ENCODE data around the gene ENOX1. TPM values are rescaled to one million over a fixed set of nuclear protein-coding genes. Genes with fewer than 3 reads are reported as not detected.

Gene ENOX1
- total RNA-seq, 2 donors from 2014 or later = 1.3 to 2.4 TPM

GRCh38 chr13:43221611-43222010 lies 565.2 kb downstream of the ENOX1 start:
- Histone ChIP-seq H3K9me3 (no peaks in the 10 kb centered on the region), H3K4me3 (no peak overlapping the region), H3K27me3 (no peaks in the 10 kb centered on the region), H3K4me1 (no peaks in the 10 kb centered on the region), H3K36me3 (no peaks in the 10 kb centered on the region), H3K27ac (no peak overlapping the region)
- DNase-seq (ENCODE audit: low spot score) = no peak
- TF ChIP-seq CTCF (IDR thresholded peaks at IDR 0.05) = no peak

- H3K36me3 ChIP-seq = no peaks in the 10 kb centered on the region
- H3K9me3 ChIP-seq = no peaks in the 10 kb centered on the region
- no peaks in the 10 kb centered on the region for H3K4me1 ChIP-seq
- H3K27me3 ChIP-seq = no peaks in the 10 kb centered on the region
- no peak for DNase-seq (ENCODE audit: low spot score)
- no peak overlapping the region for H3K27ac ChIP-seq
- no peak overlapping the region for H3K4me3 ChIP-seq
- TF ChIP-seq CTCF (IDR thresholded peaks at IDR 0.05) = no peak
These were observed 565.7 kb downstream of the ENOX1 start for GRCh38 chr13:43220873-43221595.

- H3K27me3 ChIP-seq = no peaks in the 10 kb centered on the region
- H3K4me3 ChIP-seq = no peak overlapping the region
- no peak overlapping the region for H3K27ac ChIP-seq
- TF ChIP-seq CTCF (IDR thresholded peaks at IDR 0.05) = no peak
- no peaks in the 10 kb centered on the region for H3K9me3 ChIP-seq
- H3K36me3 ChIP-seq = no peaks in the 10 kb centered on the region
- DNase-seq (ENCODE audit: low spot score) = no peak
- H3K4me1 ChIP-seq = no peaks in the 10 kb centered on the region
These were observed 572.6 kb downstream of the ENOX1 start for GRCh38 chr13:43214124-43214523.

GRCh38 chr13:43206838-43207237 lies 579.9 kb downstream of the ENOX1 start:
- no peaks in the 10 kb centered on the region for H3K36me3 ChIP-seq
- H3K4me3 ChIP-seq = no peak overlapping the region
- DNase-seq (ENCODE audit: low spot score) = no peak
- no peaks in the 10 kb centered on the region for H3K27me3 ChIP-seq
- no peak overlapping the region for H3K27ac ChIP-seq
- no peak for TF ChIP-seq CTCF (IDR thresholded peaks at IDR 0.05)
- peaks cover 0 to 12% of the 10 kb centered on the region in 2 donors for H3K9me3 ChIP-seq
- H3K4me1 ChIP-seq = no peaks in the 10 kb centered on the region

GRCh38 chr13:43205416-43205815 lies 581.4 kb downstream of the ENOX1 start:
- no peak overlapping the region for H3K27ac ChIP-seq
- no peak overlapping the region for H3K4me3 ChIP-seq
- no peaks in the 10 kb centered on the region for H3K4me1 ChIP-seq
- H3K36me3 ChIP-seq = no peaks in the 10 kb centered on the region
- no peak for DNase-seq (ENCODE audit: low spot score)
- no peaks in the 10 kb centered on the region for H3K27me3 ChIP-seq
- H3K9me3 ChIP-seq = peaks cover 0 to 12% of the 10 kb centered on the region in 2 donors
- TF ChIP-seq CTCF (IDR thresholded peaks at IDR 0.05) = no peak

GRCh38 chr13:43204591-43204990 lies 582.2 kb downstream of the ENOX1 start:
- no peaks in the 10 kb centered on the region for H3K4me1 ChIP-seq
- no peaks in the 10 kb centered on the region for H3K27me3 ChIP-seq
- TF ChIP-seq CTCF (IDR thresholded peaks at IDR 0.05) = no peak
- no peaks in the 10 kb centered on the region for H3K36me3 ChIP-seq
- peaks cover 0 to 12% of the 10 kb centered on the region in 2 donors for H3K9me3 ChIP-seq
- H3K27ac ChIP-seq = no peak overlapping the region
- no peak for DNase-seq (ENCODE audit: low spot score)
- no peak overlapping the region for H3K4me3 ChIP-seq
